ENCODE results near the gene OSTM1.

Gene OSTM1

GRCh38 chr6:108074359-108075144 is at the start of gene OSTM1:
Gene OSTM1, minus strand, starts transcription at chr6:108074741. Its CDS starts 90 bp downstream, at chr6:108074651.
- DNase-seq (ENCODE audit: low read depth), result peak; percentile 90

GRCh38 chr6:108123946-108124345 is 49.4 kb upstream of the OSTM1 start:
- DNase-seq (ENCODE audit: low read depth), result no peak

GRCh38 chr6:108123481-108123929 is 49.0 kb upstream of the OSTM1 start:
- no peak for DNase-seq (ENCODE audit: low read depth)

- no peak for DNase-seq (ENCODE audit: low read depth)
Observed at GRCh38 chr6:108121612-108122011, 47.1 kb upstream of the OSTM1 start.

GRCh38 chr6:108120311-108120710 is 45.8 kb upstream of the OSTM1 start:
- DNase-seq (ENCODE audit: low read depth), result no peak

GRCh38 chr6:108119769-108120141 is 45.2 kb upstream of the OSTM1 start:
- DNase-seq (ENCODE audit: low read depth), result no peak

- no peak for DNase-seq (ENCODE audit: low read depth)
Observed at GRCh38 chr6:108118810-108119768, 44.5 kb upstream of the OSTM1 start.

GRCh38 chr6:108118359-108118724 is 43.8 kb upstream of the OSTM1 start:
- no peak for DNase-seq (ENCODE audit: low read depth)

GRCh38 chr6:108117427-108118358 is 43.2 kb upstream of the OSTM1 start:
- no peak for DNase-seq (ENCODE audit: low read depth)

- no peak for DNase-seq (ENCODE audit: low read depth)
Observed at GRCh38 chr6:108116546-108117426, 42.2 kb upstream of the OSTM1 start.

- no peak for DNase-seq (ENCODE audit: low read depth)
Observed at GRCh38 chr6:108115598-108116058, 41.1 kb upstream of the OSTM1 start.

GRCh38 chr6:108114841-108115597 is 40.5 kb upstream of the OSTM1 start:
- no peak for DNase-seq (ENCODE audit: low read depth)

- no peak for DNase-seq (ENCODE audit: low read depth)
Observed at GRCh38 chr6:108113557-108114519, 39.3 kb upstream of the OSTM1 start.

- DNase-seq (ENCODE audit: low read depth), result no peak
Observed at GRCh38 chr6:108108374-108108773, 33.8 kb upstream of the OSTM1 start.

GRCh38 chr6:108107102-108107501 is 32.6 kb upstream of the OSTM1 start:
- no peak for DNase-seq (ENCODE audit: low read depth)

- no peak for DNase-seq (ENCODE audit: low read depth)
Observed at GRCh38 chr6:108106694-108107093, 32.2 kb upstream of the OSTM1 start.

- no peak for DNase-seq (ENCODE audit: low read depth)
Observed at GRCh38 chr6:108106261-108106660, 31.7 kb upstream of the OSTM1 start.

GRCh38 chr6:108105571-108105970 is 31.0 kb upstream of the OSTM1 start:
- no peak for DNase-seq (ENCODE audit: low read depth)

GRCh38 chr6:108102965-108103364 is 28.4 kb upstream of the OSTM1 start:
- DNase-seq (ENCODE audit: low read depth), result no peak
